C4-2B (cell line): ENCODE results near the gene CXCR3.
"Not testable (repeated sequence)": the region's sequence is repeated elsewhere in the genome, so short reads cannot be mapped to it uniquely, and the experiment has no call there.

Experiments
- H3K27ac ChIP-seq: fragments of 450-650 bp; 2 replicates; pipeline ENCODE4 v1.5.1; 2017
- CTCF ChIP-seq: fragments of 450-650 bp; conservative IDR thresholded peaks from 2 replicates; pipeline ENCODE4 v1.5.1; 2017; ENCODE audit warnings: mild to moderate bottlenecking
- ZFX ChIP-seq: fragments of 450-650 bp; IDR thresholded peaks from 2 replicates; pipeline ENCODE4 v1.6.1; 2017

Gene CXCR3

GRCh38 chrX:71604796-71605568 is 13.3 kb downstream of the CXCR3 start:
- TF ChIP-seq ZFX (no peak), CTCF (no peak)
- no peak overlapping the region for H3K27ac ChIP-seq

GRCh38 chrX:71604141-71604540 is 14.2 kb downstream of the CXCR3 start:
- TF ChIP-seq ZFX, result no peak
- TF ChIP-seq CTCF, result no peak
- H3K27ac ChIP-seq, result no peak overlapping the region

DNA sequence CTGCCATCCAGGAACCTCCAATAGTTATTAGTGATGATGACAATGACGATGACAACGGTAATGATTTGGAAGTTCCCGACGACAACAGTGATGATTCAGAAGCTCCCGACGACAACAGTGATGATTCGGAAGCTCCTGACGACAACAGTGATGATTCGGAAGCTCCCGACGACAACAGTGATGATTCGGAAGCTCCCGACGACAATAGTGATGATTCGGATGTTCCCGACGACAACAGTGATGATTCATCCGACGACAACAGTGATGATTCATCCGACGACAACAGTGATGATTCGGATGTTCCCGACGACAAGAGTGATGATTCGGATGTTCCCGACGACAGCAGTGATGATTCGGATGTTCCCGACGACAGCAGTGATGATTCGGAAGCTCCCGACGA is 14.7 kb downstream of the CXCR3 start:
- TF ChIP-seq ZFX (no peak), CTCF (no peak)
- H3K27ac ChIP-seq, result no peak overlapping the region

DNA sequence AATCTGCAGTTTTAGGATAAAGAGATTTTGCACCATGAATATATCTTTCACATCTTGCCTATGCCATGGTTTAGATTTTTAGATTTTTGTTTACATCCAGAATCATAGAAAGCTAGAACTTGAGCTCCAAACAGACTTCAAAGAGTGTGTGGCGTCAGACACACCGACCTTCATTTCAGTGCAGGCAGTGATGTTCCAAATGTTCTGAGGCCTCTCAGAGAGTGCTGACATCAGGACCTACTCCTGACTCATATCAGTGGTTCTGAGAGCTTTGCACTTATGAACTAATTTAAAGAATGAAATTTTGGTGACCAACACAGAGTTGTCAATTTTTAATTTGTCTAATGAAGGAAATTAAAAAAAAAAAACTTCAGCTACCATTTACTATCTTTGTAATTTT is 18.3 kb downstream of the CXCR3 start:
- TF ChIP-seq ZFX (no peak), CTCF (no peak)

DNA sequence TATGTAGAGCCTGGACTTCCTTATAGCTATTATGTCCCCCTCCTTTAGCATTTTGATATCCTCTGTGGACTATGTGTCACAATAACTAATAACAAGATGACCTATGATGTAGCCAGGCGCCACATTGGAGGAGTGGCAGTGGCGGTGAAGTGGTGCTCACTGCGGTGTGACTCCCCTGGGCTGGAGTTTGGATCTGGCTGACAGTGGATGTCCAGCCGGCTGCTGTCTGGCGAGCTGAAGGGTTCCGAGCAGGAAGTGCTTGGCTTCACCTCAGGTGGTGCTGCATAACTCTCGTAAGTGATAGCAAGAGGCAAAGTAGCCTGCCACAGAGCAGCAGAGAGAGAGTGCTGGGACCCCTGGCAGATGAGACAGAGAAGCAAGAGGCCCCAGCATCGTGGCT is 25.1 kb downstream of the CXCR3 start:
- not testable (repeated sequence) for H3K27ac ChIP-seq

More for the DNA sequence above, 18.3 kb downstream of the CXCR3 start:
- H3K27ac ChIP-seq, result no peak overlapping the region

DNA sequence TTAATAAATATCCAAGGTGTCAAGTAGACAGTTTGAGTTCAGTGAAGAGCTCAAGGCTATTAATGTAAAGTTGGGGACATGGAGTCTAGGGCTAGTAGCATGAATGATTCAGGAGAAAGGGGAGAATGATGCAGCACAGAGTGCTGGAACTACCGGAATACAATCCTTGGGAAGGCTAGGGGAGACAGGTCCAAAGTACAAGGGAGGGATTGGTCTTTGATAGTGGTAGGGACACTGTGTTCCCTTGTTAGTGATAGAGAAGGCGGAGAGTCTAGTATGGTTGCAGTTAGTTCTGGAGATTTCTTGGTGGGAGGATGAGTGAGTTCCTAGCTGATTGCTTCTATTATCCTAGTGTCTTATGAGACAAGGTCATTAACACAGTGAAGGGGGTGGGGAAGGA is 31.4 kb downstream of the CXCR3 start:
- TF ChIP-seq ZFX (no peak), CTCF (no peak)
- no peak overlapping the region for H3K27ac ChIP-seq

- TF ChIP-seq ZFX (no peak), CTCF (no peak)
- no peak overlapping the region for H3K27ac ChIP-seq
Observed at GRCh38 chrX:71581210-71581609, 37.1 kb downstream of the CXCR3 start.

DNA sequence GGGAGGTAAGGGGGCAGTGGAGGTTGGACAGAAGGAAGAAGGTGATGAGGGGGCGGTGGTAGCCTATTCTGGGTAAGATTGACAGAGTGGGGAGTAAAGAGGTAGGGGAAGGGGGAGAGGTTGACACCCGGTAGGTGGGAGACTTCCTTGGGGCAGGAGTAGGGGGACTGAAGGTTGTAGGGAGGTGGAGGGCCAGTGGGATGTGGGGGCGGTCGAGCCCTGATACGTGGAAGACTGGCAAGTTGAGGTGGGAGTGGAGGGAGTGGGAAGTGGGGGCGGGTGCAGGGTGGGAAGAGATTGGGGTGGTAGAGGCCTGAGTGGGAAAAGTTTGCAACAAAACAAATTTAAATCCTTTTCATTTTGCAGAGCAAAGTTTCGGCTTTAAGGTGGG is 38.3 kb downstream of the CXCR3 start:
- H3K27ac ChIP-seq, result no peak overlapping the region
- TF ChIP-seq ZFX (no peak), CTCF (no peak)
